ENCODE data around the gene YWHAB.

- TF ChIP-seq CTCF (conservative IDR thresholded peaks at IDR 0.05; ENCODE audit: low read length) (no peak), EZH2phosphoT487 (IDR thresholded peaks at IDR 0.05; ENCODE audit: borderline replicate concordance) (no peak)
These were observed 23.2 kb upstream of the YWHAB start for GRCh38 chr20:44862286-44862685.

All from Loucy (cell line).